HepG2 (cell line): ENCODE data around the gene DELE1. TPM values are rescaled to one million over a fixed set of nuclear protein-coding genes. Genes with fewer than 3 reads are reported as not detected.

ENCODE experiments used
- ATAC-seq: fragments of 200-7000 bp; cut with Tn5 transposase; 3 replicates; pipeline ENCODE4 v1.9.1; 2020; ENCODE audit warnings: mild to moderate bottlenecking, moderate library complexity
- BruUV-seq: library from RNA; stranded (reverse); fragments of 400-500 nt; replicated peaks from 2 replicates; lab custom pipeline; 2021; lab: Mats Ljungman, UMichigan
- CTCF ChIA-PET: fragments of 300-600 bp; formaldehyde crosslinking; extraction: SDS; loops from one replicate; lab custom pipeline; 2021; ENCODE audit warnings: low total read pairs, inconsistent platforms, low intra/inter-chr PET ratio; lab: Yijun Ruan, JAX
- POLR2A ChIA-PET: fragments of 350-600 bp; sonication (Branson Sonifier 250); formaldehyde crosslinking; loops from one replicate; lab custom pipeline; 2020; ENCODE audit warnings: antibody characterized with exemption, inconsistent platforms; lab: Yijun Ruan, JAX
- DNase-seq: peaks from one replicate; pipeline ENCODE4 v3.0.0-alpha.2; 2015; ENCODE audit warnings: low spot score
- FAIRE-seq: peaks from 3 replicates; lab custom pipeline; 2011; peaks lifted over from hg19 to GRCh38; lab: Jason Lieb, UNC
- H2AFZ ChIP-seq: one replicate; pipeline ENCODE4 v1.6.1; 2011; ENCODE audit warnings: low read length, inconsistent platforms
- H3K27ac ChIP-seq: fragments of 300-600 bp; 3 replicates; pipeline ENCODE4 v1.8.0; 2011; ENCODE audit warnings: mixed run types, mild to moderate bottlenecking, mixed read lengths, low read length, inconsistent platforms; ENCODE audit not compliant: insufficient read depth; ENCODE audit errors: extremely low read length
- H3K27me3 ChIP-seq, 2 experiments: fragments of 200-600 bp in 1 of 2; 2 replicates in 1 of 2; 3 replicates in 1 of 2; pipeline versions ENCODE4 v1.6.0 to v1.8.0; 2011; ENCODE audit warnings: low read length in 2 of 2, mild to moderate bottlenecking in 2 of 2, moderate library complexity in 2 of 2, inconsistent platforms in 1 of 2; ENCODE audit not compliant: insufficient read depth in 2 of 2, control insufficient read depth in 1 of 2
- H3K36me3 ChIP-seq, 2 experiments: fragments of 200-600 bp in 1 of 2; replicated peaks in 1 of 2; 2 replicates in 1 of 2; 3 replicates in 1 of 2; pipeline versions ENCODE4 v1.5.1 to v1.8.0; 2011; ENCODE audit warnings: low read length in 2 of 2, inconsistent platforms in 1 of 2; ENCODE audit not compliant: insufficient read depth in 2 of 2, control insufficient read depth in 1 of 2
- H3K4me1 ChIP-seq: 2 replicates; pipeline ENCODE4 v1.5.1; 2012; ENCODE audit warnings: low read length, inconsistent platforms; ENCODE audit not compliant: insufficient read depth
- H3K4me2 ChIP-seq: 2 replicates; pipeline ENCODE4 v1.6.0; 2011; ENCODE audit warnings: low read depth, low read length, inconsistent platforms
- H3K4me3 ChIP-seq, 3 experiments: fragments of 200-600 bp in 1 of 3; sonication (generic), shearing (Covaris generic) in 1 of 3; replicated peaks in 1 of 3; 2 replicates each; pipeline ENCODE4 v1.5.1; 2011 to 2016; ENCODE audit warnings: low read length in 3 of 3, inconsistent platforms in 2 of 3, low read depth in 2 of 3, mild to moderate bottlenecking in 2 of 3, control low read depth in 1 of 3, mixed read lengths in 1 of 3; ENCODE audit not compliant: insufficient read depth in 1 of 3
- H3K79me2 ChIP-seq: one replicate; pipeline ENCODE4 v1.6.1; 2011; ENCODE audit warnings: low read length, inconsistent platforms; ENCODE audit not compliant: insufficient read depth
- H3K9ac ChIP-seq: 2 replicates; pipeline ENCODE4 v1.6.0; 2011; ENCODE audit warnings: mild to moderate bottlenecking, low read depth, low read length, inconsistent platforms; ENCODE audit not compliant: insufficient read depth
- H3K9me3 ChIP-seq: 2 replicates; pipeline ENCODE4 v1.5.1; 2012; ENCODE audit warnings: mild to moderate bottlenecking, low read length
- H4K20me1 ChIP-seq: 2 replicates; pipeline ENCODE4 v1.6.0; 2011; ENCODE audit warnings: inconsistent platforms, mild to moderate bottlenecking, low read length, moderate library complexity; ENCODE audit not compliant: insufficient read depth
- KDM5A ChIP-seq: fragments of 200-600 bp; sonication (generic); IDR thresholded peaks from 2 replicates; pipeline ENCODE4 v1.7.0; 2018; ENCODE audit warnings: antibody characterized with exemption, mild to moderate bottlenecking, low read length, borderline replicate concordance
- KDM5B ChIP-seq: sonication (generic); formaldehyde crosslinking; IDR thresholded peaks from 2 replicates; pipeline ENCODE4 v1.4.0; 2020; ENCODE audit warnings: missing genetic modification reagents, mild to moderate bottlenecking, borderline replicate concordance
- MAZ ChIP-seq, 2 experiments: sonication (generic) in 1 of 2; formaldehyde crosslinking in 1 of 2; IDR thresholded peaks; 2 replicates each; pipeline versions ENCODE4 v1.5.0 to v1.6.1; 2012 to 2020; ENCODE audit warnings: low read depth in 2 of 2, mild to moderate bottlenecking in 2 of 2, borderline replicate concordance in 1 of 2, improper control_type of control experiment in 1 of 2, low read length in 1 of 2, missing genetic modification reagents in 1 of 2, moderate library complexity in 1 of 2
- MTF2 ChIP-seq: sonication (generic); formaldehyde crosslinking; IDR thresholded peaks from 2 replicates; pipeline ENCODE4 v1.5.0; 2020; ENCODE audit warnings: missing genetic modification reagents, borderline replicate concordance
- SETDB1 ChIP-seq: sonication (generic); formaldehyde crosslinking; IDR thresholded peaks from 2 replicates; pipeline ENCODE4 v1.5.1; 2020; ENCODE audit warnings: missing genetic modification reagents, mild to moderate bottlenecking, borderline replicate concordance
- ZNF224 ChIP-seq: sonication (generic); formaldehyde crosslinking; IDR thresholded peaks from 2 replicates; pipeline ENCODE4 v1.5.0; 2020; ENCODE audit warnings: mild to moderate bottlenecking, missing genetic modification reagents
- ZNF570 ChIP-seq: sonication (generic); formaldehyde crosslinking; IDR thresholded peaks from 2 replicates; pipeline ENCODE4 v1.4.0; 2020; ENCODE audit warnings: mild to moderate bottlenecking, missing genetic modification reagents, borderline replicate concordance
- ZNF713 ChIP-seq: sonication (generic); formaldehyde crosslinking; IDR thresholded peaks from 2 replicates; pipeline ENCODE4 v1.4.0; 2020; ENCODE audit warnings: mild to moderate bottlenecking, missing genetic modification reagents
- WGBS: methylation state at CpG from one replicate; pipeline ENCODE4 v1.1.6; 2017; ENCODE audit warnings: low lambda C conversion rate; 5-methylcytosine and 5-hydroxymethylcytosine counted together
- in situ Hi-C: cut with HindIII; loops from 2 replicates; pipeline ENCODE4 v1.10.0; 2017; ENCODE audit warnings: low pct_unique_long_range_greater_than_20kb; ENCODE audit not compliant: extremely low pct_ligation_motif_present
- intact Hi-C: fragments of 100-400 bp; cut with micrococcal nuclease; formaldehyde crosslinking; loops from one replicate; pipeline ENCODE4 v1.10.0; 2022; ENCODE audit not compliant: unreplicated experiment
- polyA plus RNA-seq, 8 experiments: library from polyadenylated mRNA; depleted of rRNA in 3 of 8; stranded (reverse) in 7 of 8; unstranded in 1 of 8; fragments of >200 nt; fragmentation: Illumina TruSeq in 4 of 8; extraction: Trizol in 4 of 8; gene quantifications; 2 replicates each; pipeline versions ENCODE4 v1.2.1 to v1.2.3, GENCODE V29; 2011 to 2016; ENCODE audit warnings: low read depth in 4 of 8, missing spikeins in 1 of 8, mixed read lengths in 1 of 8; ENCODE audit not compliant: insufficient read depth in 1 of 8
- total RNA-seq, 5 experiments: library from RNA; depleted of rRNA; stranded (reverse); fragments of >200 nt; fragmentation: Illumina TruSeq; extraction: Trizol; gene quantifications; 2 replicates each; pipeline ENCODE4 v1.2.3, GENCODE V29; 2016; ENCODE audit warnings: low read depth in 1 of 5
- TF ChIP-seq, protein P1 (sequence below): sonication (generic); formaldehyde crosslinking; IDR thresholded peaks from 2 replicates; pipeline ENCODE4 v1.9.0; 2021; ENCODE audit warnings: mild to moderate bottlenecking, missing genetic modification reagents
- TF ChIP-seq, protein P2 (sequence below): sonication (generic); formaldehyde crosslinking; IDR thresholded peaks from 2 replicates; pipeline ENCODE4 v1.4.0; 2020; ENCODE audit warnings: missing genetic modification reagents

Gene DELE1
- total and polyA plus RNA-seq, 2 of the 13 experiments (the other 11 are each of a cell fraction or from before 2014, with no cell fraction given), result 57.5 to 90.3 TPM

DNA sequence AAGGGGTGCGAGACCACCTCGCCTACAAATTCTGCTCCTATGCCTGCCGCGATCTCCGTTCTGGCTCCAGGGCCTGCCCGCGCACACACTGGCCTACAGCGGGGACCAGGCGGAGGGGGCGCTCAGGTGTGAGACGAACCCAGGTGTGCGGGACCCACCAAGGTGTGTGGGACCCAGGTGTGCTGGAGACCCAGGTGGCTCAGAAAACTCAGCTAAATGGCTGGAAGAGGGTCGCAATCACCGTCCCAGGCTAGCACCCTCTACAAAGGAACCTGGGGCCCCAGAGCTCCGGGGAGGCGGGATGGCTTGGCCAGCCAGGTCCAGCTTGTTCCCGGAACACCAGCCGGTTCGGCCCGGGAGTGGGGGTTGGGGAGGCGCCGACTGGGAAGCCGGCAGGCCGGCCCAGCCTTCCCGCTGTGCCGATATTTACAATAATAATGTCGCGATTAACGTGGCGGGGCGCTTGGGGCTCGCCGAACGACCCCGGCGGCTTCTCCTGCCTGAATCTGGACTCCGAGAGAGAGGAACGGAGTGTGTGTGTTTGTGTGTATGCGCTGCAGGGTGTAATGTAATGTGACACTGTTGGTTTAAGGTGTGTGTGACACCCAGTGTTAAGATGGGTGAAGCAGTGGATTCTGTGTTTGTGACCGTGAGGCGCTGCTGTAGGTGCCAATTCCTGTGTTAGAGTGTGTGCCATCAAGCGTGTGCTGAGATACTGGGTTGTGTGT, 46.9 kb upstream of the DELE1 start (continued):
- TF ChIP-seq, protein P1, sequence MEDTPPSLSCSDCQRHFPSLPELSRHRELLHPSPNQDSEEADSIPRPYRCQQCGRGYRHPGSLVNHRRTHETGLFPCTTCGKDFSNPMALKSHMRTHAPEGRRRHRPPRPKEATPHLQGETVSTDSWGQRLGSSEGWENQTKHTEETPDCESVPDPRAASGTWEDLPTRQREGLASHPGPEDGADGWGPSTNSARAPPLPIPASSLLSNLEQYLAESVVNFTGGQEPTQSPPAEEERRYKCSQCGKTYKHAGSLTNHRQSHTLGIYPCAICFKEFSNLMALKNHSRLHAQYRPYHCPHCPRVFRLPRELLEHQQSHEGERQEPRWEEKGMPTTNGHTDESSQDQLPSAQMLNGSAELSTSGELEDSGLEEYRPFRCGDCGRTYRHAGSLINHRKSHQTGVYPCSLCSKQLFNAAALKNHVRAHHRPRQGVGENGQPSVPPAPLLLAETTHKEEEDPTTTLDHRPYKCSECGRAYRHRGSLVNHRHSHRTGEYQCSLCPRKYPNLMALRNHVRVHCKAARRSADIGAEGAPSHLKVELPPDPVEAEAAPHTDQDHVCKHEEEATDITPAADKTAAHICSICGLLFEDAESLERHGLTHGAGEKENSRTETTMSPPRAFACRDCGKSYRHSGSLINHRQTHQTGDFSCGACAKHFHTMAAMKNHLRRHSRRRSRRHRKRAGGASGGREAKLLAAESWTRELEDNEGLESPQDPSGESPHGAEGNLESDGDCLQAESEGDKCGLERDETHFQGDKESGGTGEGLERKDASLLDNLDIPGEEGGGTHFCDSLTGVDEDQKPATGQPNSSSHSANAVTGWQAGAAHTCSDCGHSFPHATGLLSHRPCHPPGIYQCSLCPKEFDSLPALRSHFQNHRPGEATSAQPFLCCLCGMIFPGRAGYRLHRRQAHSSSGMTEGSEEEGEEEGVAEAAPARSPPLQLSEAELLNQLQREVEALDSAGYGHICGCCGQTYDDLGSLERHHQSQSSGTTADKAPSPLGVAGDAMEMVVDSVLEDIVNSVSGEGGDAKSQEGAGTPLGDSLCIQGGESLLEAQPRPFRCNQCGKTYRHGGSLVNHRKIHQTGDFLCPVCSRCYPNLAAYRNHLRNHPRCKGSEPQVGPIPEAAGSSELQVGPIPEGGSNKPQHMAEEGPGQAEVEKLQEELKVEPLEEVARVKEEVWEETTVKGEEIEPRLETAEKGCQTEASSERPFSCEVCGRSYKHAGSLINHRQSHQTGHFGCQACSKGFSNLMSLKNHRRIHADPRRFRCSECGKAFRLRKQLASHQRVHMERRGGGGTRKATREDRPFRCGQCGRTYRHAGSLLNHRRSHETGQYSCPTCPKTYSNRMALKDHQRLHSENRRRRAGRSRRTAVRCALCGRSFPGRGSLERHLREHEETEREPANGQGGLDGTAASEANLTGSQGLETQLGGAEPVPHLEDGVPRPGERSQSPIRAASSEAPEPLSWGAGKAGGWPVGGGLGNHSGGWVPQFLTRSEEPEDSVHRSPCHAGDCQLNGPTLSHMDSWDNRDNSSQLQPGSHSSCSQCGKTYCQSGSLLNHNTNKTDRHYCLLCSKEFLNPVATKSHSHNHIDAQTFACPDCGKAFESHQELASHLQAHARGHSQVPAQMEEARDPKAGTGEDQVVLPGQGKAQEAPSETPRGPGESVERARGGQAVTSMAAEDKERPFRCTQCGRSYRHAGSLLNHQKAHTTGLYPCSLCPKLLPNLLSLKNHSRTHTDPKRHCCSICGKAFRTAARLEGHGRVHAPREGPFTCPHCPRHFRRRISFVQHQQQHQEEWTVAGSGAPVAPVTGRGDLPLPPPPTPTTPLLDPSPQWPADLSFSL (CRISPR knock-in tag), result peak; percentile 94; the same call in 1 of the 2 replicates

DNA sequence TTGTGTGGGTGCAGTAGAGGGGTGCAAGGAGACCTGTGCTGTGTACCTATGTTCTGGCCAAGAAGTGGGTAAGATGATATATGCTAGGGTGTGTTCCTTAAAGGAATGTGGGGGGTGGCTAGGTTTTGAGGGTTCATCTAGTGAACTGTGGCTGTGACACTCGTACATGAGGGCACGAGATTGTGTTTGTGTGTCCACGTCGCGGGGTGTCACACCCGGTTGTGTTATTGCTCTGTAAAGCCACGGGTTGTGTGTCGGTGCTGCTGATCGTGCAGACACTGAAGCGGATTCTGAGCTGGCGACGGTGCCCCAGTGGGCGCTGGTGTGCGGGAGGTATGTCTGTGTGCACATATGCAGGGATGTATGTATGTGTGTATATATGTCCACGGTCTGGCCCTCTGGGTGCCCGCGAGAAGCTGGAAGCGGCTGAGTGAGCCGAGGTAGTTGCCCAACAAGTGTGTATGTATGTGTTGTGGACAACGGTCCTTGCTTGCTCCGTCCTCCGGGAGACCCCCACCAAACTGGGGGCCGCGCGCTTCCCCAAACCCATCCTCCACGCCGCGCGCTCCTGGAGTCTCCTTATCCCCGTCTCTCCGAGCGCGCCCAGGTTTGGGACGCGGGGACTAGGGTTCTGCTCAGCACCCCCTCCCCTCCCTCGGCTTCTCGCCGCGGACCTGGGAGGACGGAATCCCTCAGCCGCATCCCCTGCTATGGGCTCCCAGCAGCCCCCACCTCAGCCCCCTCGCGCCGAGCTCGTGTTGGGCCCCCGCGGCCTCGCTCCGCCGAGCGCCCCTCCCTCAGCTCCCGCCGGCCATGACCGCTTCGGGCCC, 46.1 kb upstream of the DELE1 start:
- peaks cover 57% of the 10 kb centered on the region for H3K4me1 ChIP-seq
- TF ChIP-seq KDM5B (CRISPR knock-in tag) (0 out of 2 replicates have a peak, but pooled peaks have one; percentile 26), SETDB1 (no peak), KDM5A (no peak), ZNF224 (CRISPR knock-in tag) (no peak), ZNF570 (CRISPR knock-in tag) (no peak), MTF2 (CRISPR knock-in tag) (peak; percentile 42), ZNF713 (CRISPR knock-in tag) (no peak), MAZ (IDR thresholded peaks at IDR 0.05; ENCODE audit: borderline replicate concordance, low read depth, low read length) (no peak), MAZ (CRISPR knock-in tag; IDR thresholded peaks at IDR 0.05; ENCODE audit: low read depth) (0 out of 2 replicates have a peak, but pooled peaks have one; percentile 37)
- TF ChIP-seq, protein P2, sequence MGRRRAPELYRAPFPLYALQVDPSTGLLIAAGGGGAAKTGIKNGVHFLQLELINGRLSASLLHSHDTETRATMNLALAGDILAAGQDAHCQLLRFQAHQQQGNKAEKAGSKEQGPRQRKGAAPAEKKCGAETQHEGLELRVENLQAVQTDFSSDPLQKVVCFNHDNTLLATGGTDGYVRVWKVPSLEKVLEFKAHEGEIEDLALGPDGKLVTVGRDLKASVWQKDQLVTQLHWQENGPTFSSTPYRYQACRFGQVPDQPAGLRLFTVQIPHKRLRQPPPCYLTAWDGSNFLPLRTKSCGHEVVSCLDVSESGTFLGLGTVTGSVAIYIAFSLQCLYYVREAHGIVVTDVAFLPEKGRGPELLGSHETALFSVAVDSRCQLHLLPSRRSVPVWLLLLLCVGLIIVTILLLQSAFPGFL (CRISPR knock-in tag), result no peak

More for the DNA sequence above, 46.1 kb upstream of the DELE1 start:
- Histone ChIP-seq H3K4me2 (peak overlapping the region; percentile 80), H3K9me3 (no peaks in the 10 kb centered on the region), H3K9ac (no peak overlapping the region), H3K79me2 (no peaks in the 10 kb centered on the region), H3K36me3 (no peaks in the 10 kb centered on the region), H2AFZ (no peak overlapping the region), H3K27ac (no peak overlapping the region), H3K27me3 (peaks cover 14 to 50% of the 10 kb centered on the region in 2 experiments), H4K20me1 (no peaks in the 10 kb centered on the region), H3K4me3 (peak overlapping the region; percentile 50 to 73 (median 52); a peak in 5 of 6 replicates)
- CTCF ChIA-PET, result no interaction called here
- peak; percentile 6 for ATAC-seq
- DNase-seq, result no peak
- WGBS, result 8% methylated on average over 11 of the region's 55 CpGs
- intact Hi-C loops (loop anchor here (1.0 to 5.0 kb wide), 4 partner anchors 50 to 185 kb away; no protein-coding TSS in a partner anchor), in situ Hi-C loops (loop anchor here (5.0 kb wide), 1 partner anchor 175 kb away; no protein-coding TSS in a partner anchor)
- no peak for FAIRE-seq
- no TSS peak for BruUV-seq
- POLR2A ChIA-PET, result interaction anchor here (0.5 to 1.3 kb wide), 2 partner anchors 27 to 174 kb away, joined by 3 read pairs; no protein-coding TSS in a partner anchor
